H1 (cell line): ENCODE data around the gene KSR2.

Source experiments
- CHD7 ChIP-seq: fragments of 300-600 bp; sonication (generic); IDR thresholded peaks from 2 replicates; pipeline ENCODE4 v1.7.1; 2012; ENCODE audit warnings: low read length, moderate library complexity, mild to moderate bottlenecking, inconsistent platforms; ENCODE audit not compliant: insufficient replicate concordance
- CREB1 ChIP-seq: IDR thresholded peaks from 2 replicates; pipeline ENCODE4 v1.6.1; 2012; ENCODE audit warnings: inconsistent platforms
- GABPA ChIP-seq: IDR thresholded peaks from 2 replicates; pipeline ENCODE4 v1.6.1; 2011; ENCODE audit warnings: mild to moderate bottlenecking, low read length, moderate library complexity, borderline replicate concordance; ENCODE audit not compliant: insufficient read depth
- JUND ChIP-seq: IDR thresholded peaks from 2 replicates; pipeline ENCODE4 v1.6.1; 2011; ENCODE audit warnings: mild to moderate bottlenecking, improper control_type of control experiment, low read length
- NRF1 ChIP-seq: IDR thresholded peaks from 2 replicates; pipeline ENCODE4 v1.6.1; 2011; ENCODE audit warnings: mild to moderate bottlenecking, low read depth, low read length, improper control_type of control experiment
- POLR2A ChIP-seq, 2 experiments: IDR thresholded peaks; 1 replicate in 1 of 2; 2 replicates in 1 of 2; pipeline ENCODE4 v1.6.1; 2011; ENCODE audit warnings: low read depth in 2 of 2, low read length in 2 of 2, mild to moderate bottlenecking in 2 of 2; ENCODE audit errors: control extremely low read depth in 1 of 2
- SIN3A ChIP-seq, 2 experiments: IDR thresholded peaks in 1 of 2; conservative IDR thresholded peaks in 1 of 2; 2 replicates each; pipeline ENCODE4 v1.6.1; 2011 to 2012; ENCODE audit warnings: low read length in 2 of 2, improper control_type of control experiment in 1 of 2, low read depth in 1 of 2, mild to moderate bottlenecking in 1 of 2
- SP1 ChIP-seq: IDR thresholded peaks from 2 replicates; pipeline ENCODE4 v1.6.1; 2011; ENCODE audit warnings: low read depth, low read length
- TF ChIP-seq, protein P1 (sequence below), 3 experiments: IDR thresholded peaks; 1 replicate in 2 of 3; 2 replicates in 1 of 3; pipeline versions ENCODE4 v1.5.1 to v1.6.1; 2011; ENCODE audit warnings: low read length in 3 of 3, mild to moderate bottlenecking in 3 of 3, inconsistent platforms in 2 of 3, low read depth in 1 of 3, moderate library complexity in 1 of 3; ENCODE audit not compliant: insufficient read depth in 1 of 3; ENCODE audit errors: control extremely low read depth in 1 of 3

GRCh38 chr12:117646520-117646919 lies 322.3 kb downstream of the KSR2 start:
- TF ChIP-seq, protein P1, sequence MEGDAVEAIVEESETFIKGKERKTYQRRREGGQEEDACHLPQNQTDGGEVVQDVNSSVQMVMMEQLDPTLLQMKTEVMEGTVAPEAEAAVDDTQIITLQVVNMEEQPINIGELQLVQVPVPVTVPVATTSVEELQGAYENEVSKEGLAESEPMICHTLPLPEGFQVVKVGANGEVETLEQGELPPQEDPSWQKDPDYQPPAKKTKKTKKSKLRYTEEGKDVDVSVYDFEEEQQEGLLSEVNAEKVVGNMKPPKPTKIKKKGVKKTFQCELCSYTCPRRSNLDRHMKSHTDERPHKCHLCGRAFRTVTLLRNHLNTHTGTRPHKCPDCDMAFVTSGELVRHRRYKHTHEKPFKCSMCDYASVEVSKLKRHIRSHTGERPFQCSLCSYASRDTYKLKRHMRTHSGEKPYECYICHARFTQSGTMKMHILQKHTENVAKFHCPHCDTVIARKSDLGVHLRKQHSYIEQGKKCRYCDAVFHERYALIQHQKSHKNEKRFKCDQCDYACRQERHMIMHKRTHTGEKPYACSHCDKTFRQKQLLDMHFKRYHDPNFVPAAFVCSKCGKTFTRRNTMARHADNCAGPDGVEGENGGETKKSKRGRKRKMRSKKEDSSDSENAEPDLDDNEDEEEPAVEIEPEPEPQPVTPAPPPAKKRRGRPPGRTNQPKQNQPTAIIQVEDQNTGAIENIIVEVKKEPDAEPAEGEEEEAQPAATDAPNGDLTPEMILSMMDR (IDR thresholded peaks at IDR 0.05; ENCODE audit: control extremely low read depth in 1 of 3, insufficient read depth in 1 of 3, low read depth in 1 of 3, low read length in 3 of 3) = no peak
- TF ChIP-seq JUND = no peak
- TF ChIP-seq SIN3A (conservative IDR thresholded peaks at IDR 0.05 in 1 of 2, IDR thresholded peaks at IDR 0.05 in 1 of 2; ENCODE audit: low read depth in 1 of 2, low read length in 2 of 2) = no peak
- no peak for TF ChIP-seq CREB1
- TF ChIP-seq POLR2A (IDR thresholded peaks at IDR 0.05; ENCODE audit: control extremely low read depth in 1 of 2, low read depth in 2 of 2, low read length in 2 of 2) = no peak
- TF ChIP-seq GABPA = no peak
- no peak for TF ChIP-seq CHD7
- TF ChIP-seq SP1 = no peak
- no peak for TF ChIP-seq NRF1
